DOHH2 (cell line): Measurements from ENCODE around the gene NDUFS1.
"Not testable (repeated sequence)": the region's sequence is repeated elsewhere in the genome, so short reads cannot be mapped to it uniquely, and the experiment has no call there.

ENCODE experiments used
- CTCF ChIP-seq: fragments of 200-600 bp; sonication (generic); IDR thresholded peaks from one replicate; pipeline ENCODE4 v1.5.1; 2014; ENCODE audit warnings: antibody characterized with exemption, mild to moderate bottlenecking, low read depth, low read length; ENCODE audit not compliant: poor library complexity, severe bottlenecking
- EZH2phosphoT487 ChIP-seq: fragments of 200-600 bp; sonication (generic); IDR thresholded peaks from 2 replicates; pipeline ENCODE4 v1.6.1; 2017; ENCODE audit warnings: borderline replicate concordance, mild to moderate bottlenecking, antibody characterized with exemption, low read length, moderate library complexity, mixed read lengths

GRCh38 chr2:206207316-206207715 lies 48.1 kb upstream of the NDUFS1 start:
- not testable (repeated sequence) for TF ChIP-seq CTCF, EZH2phosphoT487
